Ishikawa (cell line): ENCODE results near the gene CDKN2AIP.

Experiments
- CEBPB ChIP-seq: IDR thresholded peaks from 2 replicates; pipeline ENCODE4 v1.6.1; 2012
- EGR1 ChIP-seq: IDR thresholded peaks from 2 replicates; pipeline ENCODE4 v1.6.1; 2012
- EP300 ChIP-seq: IDR thresholded peaks from 2 replicates; pipeline ENCODE4 v1.6.1; 2012; ENCODE audit warnings: borderline replicate concordance
- FOXM1 ChIP-seq: IDR thresholded peaks from 2 replicates; pipeline ENCODE4 v1.6.1; 2012; ENCODE audit warnings: low read depth, borderline replicate concordance
- RAD21 ChIP-seq: IDR thresholded peaks from 2 replicates; pipeline ENCODE4 v1.6.1; 2012; ENCODE audit warnings: low read depth
- TAF1 ChIP-seq: IDR thresholded peaks from 2 replicates; pipeline ENCODE4 v1.6.1; 2012; ENCODE audit warnings: low read depth, mild to moderate bottlenecking
- TCF12 ChIP-seq: IDR thresholded peaks from 2 replicates; pipeline ENCODE4 v1.6.1; 2012; ENCODE audit warnings: low read depth
- YY1 ChIP-seq: IDR thresholded peaks from 2 replicates; pipeline ENCODE4 v1.6.1; 2012; ENCODE audit warnings: low read depth
- ZBTB7A ChIP-seq: IDR thresholded peaks from 2 replicates; pipeline ENCODE4 v1.6.1; 2012; ENCODE audit warnings: low read depth
- TF ChIP-seq, protein P1 (sequence below): IDR thresholded peaks from 2 replicates; pipeline ENCODE4 v1.6.1; 2012
- TF ChIP-seq, protein P2 (sequence below): IDR thresholded peaks from 2 replicates; pipeline ENCODE4 v1.6.1; 2012; ENCODE audit warnings: low read depth, mild to moderate bottlenecking
- TF ChIP-seq, protein P3 (sequence below): IDR thresholded peaks from 2 replicates; pipeline ENCODE4 v1.6.1; 2012

DNA sequence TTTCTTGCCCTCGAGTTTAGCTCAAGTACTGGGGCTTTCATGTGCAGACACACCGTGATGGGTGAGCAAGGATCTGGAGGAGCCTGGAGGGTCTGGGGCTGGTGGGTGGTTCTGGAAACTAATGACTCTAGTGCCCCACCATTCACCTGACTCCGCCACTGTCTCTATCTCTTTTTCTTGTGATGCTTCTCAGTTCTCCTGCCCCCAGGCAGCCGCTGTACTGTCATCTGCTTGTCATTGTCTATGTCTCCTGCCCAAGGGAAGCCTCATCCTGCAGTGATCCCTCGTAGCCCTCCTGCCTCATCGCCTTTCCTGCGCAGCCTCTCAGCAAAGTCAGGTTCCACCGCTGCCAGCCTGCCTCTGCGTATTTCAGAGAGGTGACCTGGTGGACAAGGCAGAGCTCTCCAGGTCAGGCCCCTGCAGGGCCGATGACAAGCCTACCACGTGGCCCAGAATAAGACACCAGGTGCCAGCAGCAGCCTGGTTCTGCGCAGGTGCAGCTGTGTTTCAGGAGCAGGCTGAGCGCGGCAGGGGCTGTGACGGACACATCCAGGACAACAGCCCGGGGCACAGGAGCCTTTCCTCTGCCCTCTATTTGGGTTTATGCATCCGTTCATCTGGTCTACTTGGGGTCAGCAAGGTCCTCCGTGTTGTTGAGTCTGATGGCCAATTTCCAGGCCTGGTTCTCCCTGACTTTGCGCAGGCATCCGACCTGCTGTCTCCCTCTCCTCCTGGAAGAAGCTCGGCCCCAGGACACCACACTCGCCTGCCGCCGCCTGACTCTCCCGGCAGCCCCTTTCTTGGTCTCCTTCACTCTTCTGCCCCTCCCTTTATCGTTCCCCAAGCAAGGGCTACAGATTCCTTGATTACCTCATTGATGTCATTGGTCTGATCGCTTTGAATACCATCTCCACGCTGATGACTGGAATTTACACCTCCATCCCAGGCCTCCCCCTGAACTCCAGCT is 30.9 kb upstream of the CDKN2AIP start:
- TF ChIP-seq, protein P1, sequence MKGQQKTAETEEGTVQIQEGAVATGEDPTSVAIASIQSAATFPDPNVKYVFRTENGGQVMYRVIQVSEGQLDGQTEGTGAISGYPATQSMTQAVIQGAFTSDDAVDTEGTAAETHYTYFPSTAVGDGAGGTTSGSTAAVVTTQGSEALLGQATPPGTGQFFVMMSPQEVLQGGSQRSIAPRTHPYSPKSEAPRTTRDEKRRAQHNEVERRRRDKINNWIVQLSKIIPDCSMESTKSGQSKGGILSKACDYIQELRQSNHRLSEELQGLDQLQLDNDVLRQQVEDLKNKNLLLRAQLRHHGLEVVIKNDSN, result no peak
- TF ChIP-seq EP300 (no peak), EGR1 (no peak), TAF1 (no peak), ZBTB7A (no peak), CEBPB (no peak), YY1 (no peak), RAD21 (no peak), FOXM1 (no peak), TCF12 (no peak)
- TF ChIP-seq, protein P2, sequence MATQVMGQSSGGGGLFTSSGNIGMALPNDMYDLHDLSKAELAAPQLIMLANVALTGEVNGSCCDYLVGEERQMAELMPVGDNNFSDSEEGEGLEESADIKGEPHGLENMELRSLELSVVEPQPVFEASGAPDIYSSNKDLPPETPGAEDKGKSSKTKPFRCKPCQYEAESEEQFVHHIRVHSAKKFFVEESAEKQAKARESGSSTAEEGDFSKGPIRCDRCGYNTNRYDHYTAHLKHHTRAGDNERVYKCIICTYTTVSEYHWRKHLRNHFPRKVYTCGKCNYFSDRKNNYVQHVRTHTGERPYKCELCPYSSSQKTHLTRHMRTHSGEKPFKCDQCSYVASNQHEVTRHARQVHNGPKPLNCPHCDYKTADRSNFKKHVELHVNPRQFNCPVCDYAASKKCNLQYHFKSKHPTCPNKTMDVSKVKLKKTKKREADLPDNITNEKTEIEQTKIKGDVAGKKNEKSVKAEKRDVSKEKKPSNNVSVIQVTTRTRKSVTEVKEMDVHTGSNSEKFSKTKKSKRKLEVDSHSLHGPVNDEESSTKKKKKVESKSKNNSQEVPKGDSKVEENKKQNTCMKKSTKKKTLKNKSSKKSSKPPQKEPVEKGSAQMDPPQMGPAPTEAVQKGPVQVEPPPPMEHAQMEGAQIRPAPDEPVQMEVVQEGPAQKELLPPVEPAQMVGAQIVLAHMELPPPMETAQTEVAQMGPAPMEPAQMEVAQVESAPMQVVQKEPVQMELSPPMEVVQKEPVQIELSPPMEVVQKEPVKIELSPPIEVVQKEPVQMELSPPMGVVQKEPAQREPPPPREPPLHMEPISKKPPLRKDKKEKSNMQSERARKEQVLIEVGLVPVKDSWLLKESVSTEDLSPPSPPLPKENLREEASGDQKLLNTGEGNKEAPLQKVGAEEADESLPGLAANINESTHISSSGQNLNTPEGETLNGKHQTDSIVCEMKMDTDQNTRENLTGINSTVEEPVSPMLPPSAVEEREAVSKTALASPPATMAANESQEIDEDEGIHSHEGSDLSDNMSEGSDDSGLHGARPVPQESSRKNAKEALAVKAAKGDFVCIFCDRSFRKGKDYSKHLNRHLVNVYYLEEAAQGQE, result no peak
- TF ChIP-seq, protein P3, sequence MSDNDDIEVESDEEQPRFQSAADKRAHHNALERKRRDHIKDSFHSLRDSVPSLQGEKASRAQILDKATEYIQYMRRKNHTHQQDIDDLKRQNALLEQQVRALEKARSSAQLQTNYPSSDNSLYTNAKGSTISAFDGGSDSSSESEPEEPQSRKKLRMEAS, result no peak
